GM21528 (cell line): ENCODE results near the gene STAG2.
"Not testable (repeated sequence)": the region's sequence is repeated elsewhere in the genome, so short reads cannot be mapped to it uniquely, and the experiment has no call there.

Experiments used
- ATAC-seq: cut with Tn5 transposase; IDR thresholded peaks from one replicate; pipeline ENCODE4 v1.9.1; 2021; ENCODE audit warnings: mild to moderate bottlenecking, moderate library complexity; ENCODE audit not compliant: unreplicated experiment, low FRiP score

Gene STAG2

GRCh38 chrX:123961268-123962005 lies at the start of gene STAG2:
Gene STAG2 (plus strand): TSS chrX:123961706. CDS start chrX:124022628, 60,922 bp downstream.
- no peak for ATAC-seq

- no peak for ATAC-seq
Observed at GRCh38 chrX:123917069-123917468, 44.4 kb upstream of the STAG2 start.

- ATAC-seq = no peak
Observed at GRCh38 chrX:123918106-123918721, 43.3 kb upstream of the STAG2 start.

GRCh38 chrX:123920105-123920785 lies 41.3 kb upstream of the STAG2 start:
- no peak for ATAC-seq

GRCh38 chrX:123923211-123923610 lies 38.3 kb upstream of the STAG2 start:
- no peak for ATAC-seq

GRCh38 chrX:123924186-123924585 lies 37.3 kb upstream of the STAG2 start:
- ATAC-seq = no peak

- ATAC-seq = no peak
Observed at GRCh38 chrX:123927845-123928244, 33.7 kb upstream of the STAG2 start.

- not testable (repeated sequence) for ATAC-seq
Observed at GRCh38 chrX:123932055-123932454, 29.5 kb upstream of the STAG2 start.

- no peak for ATAC-seq
Observed at GRCh38 chrX:123943074-123943473, 18.4 kb upstream of the STAG2 start.

GRCh38 chrX:123943488-123943887 lies 18.0 kb upstream of the STAG2 start:
- ATAC-seq = no peak

GRCh38 chrX:123949846-123950245 lies 11.7 kb upstream of the STAG2 start:
- ATAC-seq = no peak

GRCh38 chrX:123959281-123960063 lies 2.0 kb upstream of the STAG2 start:
- ATAC-seq = no peak

- no peak for ATAC-seq
Observed at GRCh38 chrX:123960956-123961267, 594 bp upstream of the STAG2 start.

GRCh38 chrX:123962006-123962467 lies 531 bp downstream of the STAG2 start:
- ATAC-seq = no peak

GRCh38 chrX:123962794-123963373 lies 1.4 kb downstream of the STAG2 start:
- ATAC-seq = peak; percentile 58

GRCh38 chrX:123964156-123964834 lies 2.8 kb downstream of the STAG2 start:
- ATAC-seq = no peak

GRCh38 chrX:123965712-123966111 lies 4.2 kb downstream of the STAG2 start:
- ATAC-seq = no peak

- no peak for ATAC-seq
Observed at GRCh38 chrX:123967497-123967896, 6.0 kb downstream of the STAG2 start.

- ATAC-seq = no peak
Observed at GRCh38 chrX:123968383-123969050, 7.0 kb downstream of the STAG2 start.
